ENCODE measurements around the gene LACTBL1.
"Not testable (repeated sequence)": the region's sequence is repeated elsewhere in the genome, so short reads cannot be mapped to it uniquely, and the experiment has no call there.

LACTBL1 gene

GRCh38 chr1:22976127-22976460 lies 3.4 kb upstream of the LACTBL1 start:
- no peak for DNase-seq

- no peak for DNase-seq
Measured at GRCh38 chr1:22975694-22976093, 3.0 kb upstream of the LACTBL1 start.

- no peak for DNase-seq
Measured at GRCh38 chr1:22971611-22972405, 858 bp downstream of the LACTBL1 start.

- no peak for DNase-seq
Measured at GRCh38 chr1:22971161-22971560, 1.5 kb downstream of the LACTBL1 start.

- no peak for DNase-seq
Measured at GRCh38 chr1:22970096-22970495, 2.6 kb downstream of the LACTBL1 start.

- DNase-seq = peak; percentile 68
Measured at GRCh38 chr1:22969304-22969709, 3.4 kb downstream of the LACTBL1 start.

GRCh38 chr1:22967833-22968232 lies 4.8 kb downstream of the LACTBL1 start:
- DNase-seq = no peak

- DNase-seq = no peak
Measured at GRCh38 chr1:22966309-22966708, 6.4 kb downstream of the LACTBL1 start.

GRCh38 chr1:22963044-22963677 lies 9.5 kb downstream of the LACTBL1 start:
- no peak for DNase-seq

GRCh38 chr1:22962558-22962957 lies 10.1 kb downstream of the LACTBL1 start:
- no peak for DNase-seq

- no peak for DNase-seq
Measured at GRCh38 chr1:22959545-22960360, 12.9 kb downstream of the LACTBL1 start.

- DNase-seq = no peak
Measured at GRCh38 chr1:22958556-22958955, 14.1 kb downstream of the LACTBL1 start.

- DNase-seq = no peak
Measured at GRCh38 chr1:22957066-22957465, 15.6 kb downstream of the LACTBL1 start.

- no peak for DNase-seq
Measured at GRCh38 chr1:22955146-22955545, 17.5 kb downstream of the LACTBL1 start.

- no peak for DNase-seq
Measured at GRCh38 chr1:22953740-22954141, 18.9 kb downstream of the LACTBL1 start.

- no peak for DNase-seq
Measured at GRCh38 chr1:22953057-22953739, 19.5 kb downstream of the LACTBL1 start.

GRCh38 chr1:22952694-22953056 lies 20.0 kb downstream of the LACTBL1 start:
- DNase-seq = no peak

- DNase-seq = no peak
Measured at GRCh38 chr1:22951796-22952195, 20.9 kb downstream of the LACTBL1 start.

GRCh38 chr1:22949822-22950331 lies 22.8 kb downstream of the LACTBL1 start:
- no peak for DNase-seq

GRCh38 chr1:22945171-22945570 lies 27.5 kb downstream of the LACTBL1 start:
- not testable (repeated sequence) for DNase-seq

GRCh38 chr1:22944346-22945055 lies 28.2 kb downstream of the LACTBL1 start:
- DNase-seq = no peak

- DNase-seq = no peak
Measured at GRCh38 chr1:22941257-22941656, 31.4 kb downstream of the LACTBL1 start.

All from fibroblast of upper back skin (primary cell).